ENCODE measurements around the gene SNTG2.

- TF ChIP-seq POLR2A (IDR thresholded peaks at IDR 0.05) (no peak), CTCF (IDR thresholded peaks at IDR 0.05) (no peak), POLR2AphosphoS5 (IDR thresholded peaks at IDR 0.05) (no peak), EP300 (IDR thresholded peaks at IDR 0.05) (no peak)
Measured at GRCh38 chr2:1363367-1363766, 412.7 kb downstream of the SNTG2 start.
